Measurements from ENCODE around the gene DENND1A. TPM values are rescaled to one million over a fixed set of nuclear protein-coding genes. Genes with fewer than 3 reads are reported as not detected.

DENND1A gene
- total RNA-seq, 2 donors from 2014 or later, result 18.9 to 26.8 TPM

GRCh38 chr9:123349691-123350480 is 580.0 kb downstream of the DENND1A start:
- Histone ChIP-seq H3K4me3 (no peak overlapping the region), H3K4me1 (replicated peaks) (no peaks in the 10 kb centered on the region), H3K27me3 (replicated peaks; ENCODE audit: insufficient read depth) (no peaks in the 10 kb centered on the region), H3K9me3 (no peaks in the 10 kb centered on the region), H3K36me3 (no peaks in the 10 kb centered on the region), H3K27ac (no peak overlapping the region)
- 26% methylated on average over 16 of the region's 16 CpGs for WGBS
- intact Hi-C loops (cut with DNase I), result loop anchor here (5.0 to 10.0 kb wide), 4 partner anchors 83 to 885 kb away; partner anchors contain the start of gene STRBP
- peak; percentile 54 for DNase-seq (ENCODE audit: low spot score)
- TF ChIP-seq CTCF (IDR thresholded peaks at IDR 0.05) (peak; percentile 82 to 94 (median 90)), POLR2A (IDR thresholded peaks at IDR 0.05) (no peak)

- Histone ChIP-seq H3K27ac (no peak overlapping the region), H3K4me1 (replicated peaks) (no peaks in the 10 kb centered on the region), H3K36me3 (no peaks in the 10 kb centered on the region), H3K27me3 (replicated peaks; ENCODE audit: insufficient read depth) (no peaks in the 10 kb centered on the region), H3K9me3 (no peaks in the 10 kb centered on the region), H3K4me3 (no peak overlapping the region)
- 63% methylated on average over 3 of the region's 3 CpGs for WGBS
- DNase-seq (ENCODE audit: low spot score), result no peak
- TF ChIP-seq CTCF (IDR thresholded peaks at IDR 0.05), result no peak
- no peak for TF ChIP-seq POLR2AphosphoS5 (IDR thresholded peaks at IDR 0.05)
- TF ChIP-seq POLR2A (IDR thresholded peaks at IDR 0.05), result no peak
- intact Hi-C loops (cut with DNase I), result loop anchor here (5.0 kb wide), 1 partner anchor 267 kb away; no protein-coding TSS in a partner anchor
These were observed 580.9 kb downstream of the DENND1A start for GRCh38 chr9:123349033-123349432.

GRCh38 chr9:123348317-123348992 is 581.5 kb downstream of the DENND1A start:
- Histone ChIP-seq H3K36me3 (no peaks in the 10 kb centered on the region), H3K4me3 (no peak overlapping the region), H3K27me3 (replicated peaks; ENCODE audit: insufficient read depth) (no peaks in the 10 kb centered on the region), H3K4me1 (replicated peaks) (no peaks in the 10 kb centered on the region), H3K27ac (no peak overlapping the region), H3K9me3 (no peaks in the 10 kb centered on the region)
- DNase-seq (ENCODE audit: low spot score), result no peak
- intact Hi-C loops (cut with DNase I), result loop anchor here (5.0 kb wide), 1 partner anchor 266 kb away; no protein-coding TSS in a partner anchor
- TF ChIP-seq POLR2AphosphoS5 (IDR thresholded peaks at IDR 0.05) (no peak), POLR2A (IDR thresholded peaks at IDR 0.05) (no peak), CTCF (IDR thresholded peaks at IDR 0.05) (no peak)
- 47% methylated on average over 9 of the region's 9 CpGs for WGBS

GRCh38 chr9:123347289-123348060 is 582.5 kb downstream of the DENND1A start:
- Histone ChIP-seq H3K27ac (no peak overlapping the region), H3K36me3 (no peaks in the 10 kb centered on the region), H3K27me3 (replicated peaks; ENCODE audit: insufficient read depth) (no peaks in the 10 kb centered on the region), H3K9me3 (no peaks in the 10 kb centered on the region), H3K4me1 (replicated peaks) (no peaks in the 10 kb centered on the region), H3K4me3 (no peak overlapping the region)
- 35% methylated on average over 12 of the region's 12 CpGs for WGBS
- intact Hi-C loops (cut with DNase I), result loop anchor here (5.0 kb wide), 1 partner anchor 265 kb away; no protein-coding TSS in a partner anchor
- no peak for DNase-seq (ENCODE audit: low spot score)
- TF ChIP-seq POLR2A (IDR thresholded peaks at IDR 0.05), result no peak
- TF ChIP-seq POLR2AphosphoS5 (IDR thresholded peaks at IDR 0.05), result no peak
- no peak for TF ChIP-seq CTCF (IDR thresholded peaks at IDR 0.05)
